GM19397 (cell line): ENCODE data around the gene WDR18.

Source experiments
- ATAC-seq: cut with Tn5 transposase; IDR thresholded peaks from one replicate; pipeline ENCODE4 v1.9.1; 2021; ENCODE audit warnings: mild to moderate bottlenecking, moderate library complexity; ENCODE audit not compliant: unreplicated experiment

The WDR18 gene

GRCh38 chr19:991174-991931 is 7.2 kb downstream of the WDR18 start:
- ATAC-seq, result no peak

DNA sequence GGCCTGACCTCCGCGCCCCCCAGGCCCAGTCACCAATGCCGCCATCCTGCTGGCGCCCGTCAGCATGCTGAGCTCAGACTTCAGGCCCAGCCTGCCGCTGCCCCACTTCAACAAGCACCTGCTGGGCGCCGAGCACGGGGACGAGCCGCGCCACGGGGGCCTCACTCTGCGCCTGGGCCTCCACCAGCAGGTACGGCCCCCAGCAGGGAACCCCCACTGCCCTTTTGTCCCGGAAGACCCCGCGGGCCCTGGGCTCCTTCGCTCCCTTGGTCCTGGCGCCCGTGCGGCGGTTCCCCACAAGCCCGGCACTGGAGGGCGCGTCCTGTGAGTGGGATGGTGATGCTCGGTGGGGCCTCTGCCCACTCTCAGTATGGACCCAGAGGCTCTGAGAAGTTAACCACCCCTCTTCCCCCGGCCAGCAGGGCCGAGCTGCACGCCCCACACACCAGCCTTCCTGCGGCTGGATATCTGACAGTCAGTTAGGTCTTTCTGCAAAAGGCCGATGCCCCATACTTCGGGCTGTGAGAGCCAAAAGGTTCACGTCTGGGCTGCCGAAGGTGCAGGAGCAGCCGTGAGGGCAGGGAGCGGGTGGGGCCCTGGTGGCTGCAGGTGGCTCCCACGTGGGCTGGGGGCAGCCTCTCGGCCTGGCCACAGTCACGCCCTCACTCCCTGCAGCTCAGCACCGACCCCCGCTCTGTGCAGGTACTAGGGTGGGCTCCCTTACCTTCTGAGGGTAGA is 8.0 kb downstream of the WDR18 start:
- ATAC-seq, result no peak

DNA sequence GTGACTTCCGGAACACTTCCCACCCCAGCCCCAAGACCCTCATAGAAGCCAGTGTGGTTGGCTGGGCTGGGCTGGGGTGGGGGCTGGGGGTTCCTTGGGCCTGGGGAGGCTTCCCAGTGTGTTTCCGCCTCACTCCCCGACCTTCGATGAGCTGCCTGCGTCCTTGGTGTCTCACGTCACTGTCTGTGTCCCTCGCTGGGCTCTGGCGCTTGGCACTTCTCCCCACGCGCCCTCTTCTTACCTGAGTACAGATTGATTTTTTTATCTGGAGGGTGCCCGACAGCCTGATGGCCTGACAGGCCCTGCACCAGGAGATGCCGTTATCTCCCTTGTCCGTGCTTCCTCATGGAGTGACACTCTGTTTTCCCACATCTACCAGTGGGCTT is 8.5 kb downstream of the WDR18 start:
- ATAC-seq, result no peak

DNA sequence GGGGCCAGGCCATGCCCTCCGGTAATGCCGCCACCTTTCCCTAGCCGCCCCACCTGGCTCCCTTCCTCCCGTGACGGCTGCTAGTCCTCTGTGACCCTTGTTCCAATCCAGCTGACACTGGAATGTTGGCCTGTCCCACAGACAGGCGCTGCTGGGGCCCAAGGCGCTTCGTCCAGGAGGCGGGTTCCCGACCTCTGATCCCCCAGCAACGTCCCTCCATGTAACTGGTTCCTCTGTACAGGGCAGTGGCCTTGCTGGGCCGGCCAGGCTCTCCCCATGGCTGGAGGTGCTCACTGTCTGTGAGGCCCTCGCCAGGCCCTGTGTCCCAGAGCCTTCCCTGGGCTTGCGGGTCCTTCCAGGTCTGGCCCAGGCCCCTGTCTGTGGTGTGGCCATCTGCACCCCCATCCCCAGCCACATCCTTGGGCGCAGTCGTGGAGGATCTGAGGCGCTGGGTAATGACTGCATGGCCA is 9.3 kb downstream of the WDR18 start:
- no peak for ATAC-seq

DNA sequence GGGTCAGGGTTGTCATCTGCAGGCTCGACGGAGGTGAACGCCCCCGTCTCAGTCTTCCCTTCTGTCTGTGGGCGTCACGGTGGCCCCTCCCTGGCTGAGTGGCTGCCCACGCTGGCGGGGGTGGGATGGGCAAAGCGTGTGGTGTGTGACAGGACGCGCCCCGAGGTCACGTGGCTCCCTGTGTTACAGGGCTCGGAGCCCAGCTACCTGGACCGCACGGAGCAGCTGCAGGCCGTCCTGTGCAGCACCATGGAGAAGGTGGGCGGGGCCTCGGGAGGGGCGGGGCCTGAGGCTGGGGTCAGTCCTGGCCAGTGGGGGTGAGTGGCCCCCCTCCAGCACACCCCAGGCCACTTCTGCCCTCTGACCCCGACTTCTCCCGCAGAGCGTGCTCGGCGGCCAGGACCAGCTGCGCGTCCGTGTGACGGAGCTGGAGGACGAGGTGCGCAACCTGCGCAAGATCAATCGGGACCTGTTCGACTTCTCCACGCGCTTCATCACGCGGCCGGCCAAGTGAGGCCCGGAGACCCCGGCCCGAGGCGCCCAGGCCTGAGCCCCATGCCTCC is 9.8 kb downstream of the WDR18 start:
- ATAC-seq, result no peak

DNA sequence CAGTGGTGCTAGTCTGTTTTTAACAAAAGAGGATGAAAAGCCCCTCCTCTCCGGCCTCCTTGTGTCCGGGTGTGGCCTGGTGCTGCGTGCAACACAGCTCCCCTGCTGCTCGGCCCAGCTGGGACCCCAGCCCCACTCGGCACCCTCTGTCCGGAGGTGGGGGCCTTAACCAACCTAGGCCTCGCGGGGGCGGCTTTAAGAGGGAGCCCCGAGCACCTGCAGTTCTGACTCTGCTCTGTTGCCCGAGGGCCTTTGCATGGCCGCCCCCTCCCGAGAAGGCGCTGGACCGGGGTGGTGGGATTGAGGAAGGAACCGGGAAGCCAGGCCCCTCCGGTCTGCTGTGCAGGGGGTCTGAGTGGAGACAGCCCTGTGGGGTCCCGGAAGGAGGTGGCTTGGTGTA is 10.4 kb downstream of the WDR18 start:
- ATAC-seq, result no peak

GRCh38 chr19:995051-995827 is 11.1 kb downstream of the WDR18 start:
- no peak for ATAC-seq

GRCh38 chr19:996051-996838 is 12.1 kb downstream of the WDR18 start:
- no peak for ATAC-seq

DNA sequence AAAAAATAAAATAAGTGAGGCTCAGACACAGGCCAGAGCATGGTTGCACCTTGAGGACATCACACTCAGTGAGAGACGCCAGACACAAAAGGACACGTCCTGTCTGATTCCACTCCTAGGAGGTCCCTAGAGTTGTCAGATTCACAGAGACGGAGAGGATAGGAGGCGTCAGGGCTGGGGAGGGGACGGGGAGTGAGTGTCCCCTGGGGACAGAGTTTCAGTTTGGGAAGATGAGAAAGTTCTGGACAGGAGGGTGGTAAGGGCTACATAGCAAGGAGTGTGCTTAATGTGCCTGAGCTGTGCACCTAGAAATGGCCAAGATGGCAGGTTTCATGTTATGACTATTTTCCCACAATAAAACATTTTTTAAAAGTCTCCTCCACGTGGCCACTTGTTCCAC is 13.9 kb downstream of the WDR18 start:
- ATAC-seq, result no peak

- no peak for ATAC-seq
Measured at GRCh38 chr19:999379-999719, 15.2 kb downstream of the WDR18 start.

DNA sequence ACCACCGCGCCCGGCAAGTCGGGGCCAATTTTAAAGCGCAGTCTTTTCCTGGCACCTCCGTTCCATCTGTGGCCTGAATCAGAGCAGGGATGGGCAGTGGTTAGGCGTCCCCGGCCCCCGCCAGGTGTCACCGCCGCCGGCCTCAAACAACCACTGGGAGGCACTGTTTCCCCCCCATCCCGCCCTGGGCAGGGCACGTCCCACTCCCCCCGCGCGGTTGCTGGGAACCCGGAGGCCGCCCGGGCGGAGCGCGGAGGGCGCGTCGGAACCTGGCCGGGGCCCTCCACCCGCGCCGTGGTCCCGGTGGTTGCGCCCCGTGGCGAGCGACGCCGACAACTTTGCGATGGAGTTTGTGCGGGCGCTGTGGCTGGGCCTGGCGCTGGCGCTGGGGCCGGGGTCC is 15.9 kb downstream of the WDR18 start, which contains the start of gene GRIN3B:
TSS of gene GRIN3B (plus strand) at position 325 of the 400 bp plus-strand sequence. CDS start at position 344, 19 bp downstream.
- ATAC-seq, result no peak

DNA sequence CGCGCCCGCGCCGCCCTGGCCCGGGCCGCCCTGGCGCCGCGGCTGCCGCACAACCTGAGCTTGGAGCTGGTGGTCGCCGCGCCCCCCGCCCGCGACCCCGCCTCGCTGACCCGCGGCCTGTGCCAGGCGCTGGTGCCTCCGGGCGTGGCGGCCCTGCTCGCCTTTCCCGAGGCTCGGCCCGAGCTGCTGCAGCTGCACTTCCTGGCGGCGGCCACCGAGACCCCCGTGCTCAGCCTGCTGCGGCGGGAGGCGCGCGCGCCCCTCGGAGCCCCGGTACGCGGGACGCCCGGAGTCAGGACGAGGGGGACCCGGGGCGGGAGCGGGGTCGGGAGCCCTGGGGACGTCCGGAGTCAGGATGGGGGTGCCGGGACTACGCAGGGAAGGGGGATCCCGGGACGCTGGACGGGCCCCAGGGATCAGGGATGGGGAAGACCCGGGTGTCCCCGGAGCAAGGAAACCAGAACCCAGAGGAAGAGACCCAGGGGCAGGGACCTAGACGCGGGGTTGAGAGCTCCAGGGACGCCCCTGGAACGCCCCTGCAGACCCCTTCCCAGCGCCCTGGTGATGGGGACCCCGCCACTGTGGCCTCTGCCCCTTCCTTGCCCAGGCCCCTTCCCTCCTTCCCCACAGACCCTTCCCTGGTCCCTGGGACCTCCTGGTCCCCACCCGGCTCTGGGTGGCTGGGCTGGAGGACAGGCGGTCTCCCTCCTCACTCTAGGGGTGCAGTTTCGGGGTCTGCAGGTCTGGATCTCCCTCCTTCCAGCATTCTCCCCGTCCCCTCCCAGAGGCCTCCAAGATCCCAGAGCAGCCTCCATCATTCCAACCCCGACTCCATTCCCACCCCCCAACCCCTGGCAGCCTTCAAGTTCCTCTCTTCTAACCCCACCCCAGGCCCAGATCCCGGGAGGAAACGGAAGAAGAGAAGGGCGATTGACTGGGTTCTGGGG is 16.7 kb downstream of the WDR18 start:
- no peak for ATAC-seq

- ATAC-seq, result no peak
Measured at GRCh38 chr19:1001538-1002166, 17.5 kb downstream of the WDR18 start.

- ATAC-seq, result no peak
Measured at GRCh38 chr19:1002600-1002999, 18.5 kb downstream of the WDR18 start.

GRCh38 chr19:1003283-1003682 is 19.1 kb downstream of the WDR18 start:
- ATAC-seq, result no peak

DNA sequence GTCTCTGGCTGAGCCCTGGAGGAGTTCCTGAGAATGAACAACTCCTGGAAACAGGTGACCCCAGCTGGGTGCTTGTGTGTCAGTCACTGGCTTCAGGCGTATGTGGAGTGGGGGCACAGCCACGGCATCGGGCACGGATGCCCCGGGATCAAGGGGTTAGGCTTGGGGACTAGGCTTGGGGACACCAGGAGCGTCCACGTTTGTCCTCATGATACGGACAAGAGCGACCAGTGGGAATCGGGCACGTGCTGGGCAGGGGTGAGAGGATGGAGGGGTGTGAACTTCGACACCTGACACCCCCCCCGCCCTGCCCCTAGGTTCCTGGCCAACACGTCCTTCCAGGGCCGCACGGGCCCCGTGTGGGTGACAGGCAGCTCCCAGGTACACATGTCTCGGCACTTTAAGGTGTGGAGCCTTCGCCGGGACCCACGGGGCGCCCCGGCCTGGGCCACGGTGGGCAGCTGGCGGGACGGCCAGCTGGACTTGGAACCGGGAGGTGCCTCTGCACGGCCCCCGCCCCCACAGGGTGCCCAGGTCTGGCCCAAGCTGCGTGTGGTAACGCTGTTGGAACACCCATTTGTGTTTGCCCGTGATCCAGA is 20.2 kb downstream of the WDR18 start:
- no peak for ATAC-seq

DNA sequence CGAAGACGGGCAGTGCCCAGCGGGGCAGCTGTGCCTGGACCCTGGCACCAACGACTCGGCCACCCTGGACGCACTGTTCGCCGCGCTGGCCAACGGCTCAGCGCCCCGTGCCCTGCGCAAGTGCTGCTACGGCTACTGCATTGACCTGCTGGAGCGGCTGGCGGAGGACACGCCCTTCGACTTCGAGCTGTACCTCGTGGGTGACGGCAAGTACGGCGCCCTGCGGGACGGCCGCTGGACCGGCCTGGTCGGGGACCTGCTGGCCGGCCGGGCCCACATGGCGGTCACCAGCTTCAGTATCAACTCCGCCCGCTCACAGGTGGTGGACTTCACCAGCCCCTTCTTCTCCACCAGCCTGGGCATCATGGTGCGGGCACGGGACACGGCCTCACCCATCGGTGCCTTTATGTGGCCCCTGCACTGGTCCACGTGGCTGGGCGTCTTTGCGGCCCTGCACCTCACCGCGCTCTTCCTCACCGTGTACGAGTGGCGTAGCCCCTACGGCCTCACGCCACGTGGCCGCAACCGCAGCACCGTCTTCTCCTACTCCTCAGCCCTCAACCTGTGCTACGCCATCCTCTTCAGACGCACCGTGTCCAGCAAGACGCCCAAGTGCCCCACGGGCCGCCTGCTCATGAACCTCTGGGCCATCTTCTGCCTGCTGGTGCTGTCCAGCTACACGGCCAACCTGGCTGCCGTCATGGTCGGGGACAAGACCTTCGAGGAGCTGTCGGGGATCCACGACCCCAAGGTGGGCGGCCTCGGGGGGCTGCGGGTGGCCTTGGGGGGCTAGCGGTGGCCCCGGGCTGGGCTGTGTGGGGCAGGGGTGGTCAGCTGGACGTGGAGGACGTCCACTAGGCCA is 20.9 kb downstream of the WDR18 start:
- ATAC-seq, result no peak
